D721Med (cell line): ENCODE measurements around the gene VAT1L.

Experiments
- DNase-seq: peaks from one replicate; pipeline ENCODE4 v3.0.0; 2011; ENCODE audit warnings: low spot score; ENCODE audit not compliant: insufficient read length
- FAIRE-seq: peaks from 2 replicates; lab custom pipeline; 2011; peaks lifted over from hg19 to GRCh38; lab: Jason Lieb, UNC
- TF ChIP-seq, protein P1 (sequence below): IDR thresholded peaks from 2 replicates; pipeline ENCODE4 v1.5.1; 2012; ENCODE audit warnings: mild to moderate bottlenecking, control low read depth; ENCODE audit not compliant: insufficient read depth; ENCODE audit errors: missing control alignments

The VAT1L gene

GRCh38 chr16:77868052-77868451 is 79.7 kb downstream of the VAT1L start:
- TF ChIP-seq, protein P1, sequence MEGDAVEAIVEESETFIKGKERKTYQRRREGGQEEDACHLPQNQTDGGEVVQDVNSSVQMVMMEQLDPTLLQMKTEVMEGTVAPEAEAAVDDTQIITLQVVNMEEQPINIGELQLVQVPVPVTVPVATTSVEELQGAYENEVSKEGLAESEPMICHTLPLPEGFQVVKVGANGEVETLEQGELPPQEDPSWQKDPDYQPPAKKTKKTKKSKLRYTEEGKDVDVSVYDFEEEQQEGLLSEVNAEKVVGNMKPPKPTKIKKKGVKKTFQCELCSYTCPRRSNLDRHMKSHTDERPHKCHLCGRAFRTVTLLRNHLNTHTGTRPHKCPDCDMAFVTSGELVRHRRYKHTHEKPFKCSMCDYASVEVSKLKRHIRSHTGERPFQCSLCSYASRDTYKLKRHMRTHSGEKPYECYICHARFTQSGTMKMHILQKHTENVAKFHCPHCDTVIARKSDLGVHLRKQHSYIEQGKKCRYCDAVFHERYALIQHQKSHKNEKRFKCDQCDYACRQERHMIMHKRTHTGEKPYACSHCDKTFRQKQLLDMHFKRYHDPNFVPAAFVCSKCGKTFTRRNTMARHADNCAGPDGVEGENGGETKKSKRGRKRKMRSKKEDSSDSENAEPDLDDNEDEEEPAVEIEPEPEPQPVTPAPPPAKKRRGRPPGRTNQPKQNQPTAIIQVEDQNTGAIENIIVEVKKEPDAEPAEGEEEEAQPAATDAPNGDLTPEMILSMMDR = no peak
- DNase-seq = no peak
- no peak for FAIRE-seq

GRCh38 chr16:77868478-77868877 is 80.1 kb downstream of the VAT1L start:
- FAIRE-seq = no peak
- no peak for DNase-seq
- TF ChIP-seq, protein P1 = no peak

DNA sequence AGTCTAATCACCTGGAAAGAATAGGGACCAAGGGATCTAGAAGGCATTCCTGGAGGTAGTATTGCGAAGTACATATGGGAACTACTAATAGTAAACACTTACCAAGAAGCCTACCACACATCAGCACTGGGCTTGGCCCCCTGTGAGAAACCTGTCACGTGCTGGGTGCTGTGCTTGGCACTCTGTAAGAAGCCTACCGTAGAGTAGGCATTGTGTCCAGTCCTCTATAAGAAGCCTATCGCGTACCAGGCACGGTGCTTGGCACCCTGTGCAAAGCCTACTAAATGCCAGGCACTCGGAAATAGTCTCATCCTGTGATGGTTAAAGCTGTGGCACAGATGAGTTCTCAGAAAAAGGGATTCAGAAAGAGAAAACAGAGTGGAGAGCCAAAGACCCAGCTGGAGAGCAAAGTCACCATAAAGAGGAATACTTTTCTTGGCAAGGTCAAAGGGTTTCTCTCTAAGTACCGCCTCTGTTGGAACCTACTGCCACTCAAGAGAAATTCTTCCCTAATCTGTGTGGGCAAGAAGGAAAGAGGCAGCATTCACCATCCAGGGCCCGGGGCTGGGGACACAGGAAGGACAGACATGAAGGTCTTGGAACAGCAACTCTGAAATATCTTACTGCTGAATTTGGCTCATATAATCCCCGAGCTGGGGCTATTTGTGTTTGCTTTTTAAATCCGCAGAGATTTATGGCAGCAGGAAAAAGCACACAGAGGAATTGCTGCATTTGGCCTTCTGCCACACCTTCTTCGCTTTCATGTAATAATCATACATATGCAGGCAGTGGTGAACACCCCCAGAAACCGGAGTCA is 81.8 kb downstream of the VAT1L start:
- FAIRE-seq (no peak), DNase-seq (no peak)
- TF ChIP-seq, protein P1 = no peak

DNA sequence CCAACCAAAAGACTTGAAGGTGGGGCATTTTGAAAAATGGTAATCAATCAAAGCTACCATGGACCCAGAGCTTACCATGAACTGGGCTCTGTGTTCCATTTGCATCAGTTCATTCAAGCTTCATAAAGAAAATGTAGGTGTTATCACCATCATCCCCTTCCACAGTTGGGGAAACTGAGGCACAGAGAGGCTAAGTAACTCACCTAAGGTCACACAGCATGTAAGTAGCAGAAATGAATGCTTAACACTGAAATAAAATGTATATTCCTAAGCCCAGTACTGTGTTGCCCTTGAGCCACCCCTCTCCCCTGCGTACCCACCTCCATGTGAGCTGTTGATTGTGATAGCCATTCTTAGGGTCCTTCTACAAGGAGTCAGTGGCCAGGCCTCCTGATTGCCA is 83.6 kb downstream of the VAT1L start:
- DNase-seq (no peak), FAIRE-seq (no peak)
- TF ChIP-seq, protein P1 = no peak

DNA sequence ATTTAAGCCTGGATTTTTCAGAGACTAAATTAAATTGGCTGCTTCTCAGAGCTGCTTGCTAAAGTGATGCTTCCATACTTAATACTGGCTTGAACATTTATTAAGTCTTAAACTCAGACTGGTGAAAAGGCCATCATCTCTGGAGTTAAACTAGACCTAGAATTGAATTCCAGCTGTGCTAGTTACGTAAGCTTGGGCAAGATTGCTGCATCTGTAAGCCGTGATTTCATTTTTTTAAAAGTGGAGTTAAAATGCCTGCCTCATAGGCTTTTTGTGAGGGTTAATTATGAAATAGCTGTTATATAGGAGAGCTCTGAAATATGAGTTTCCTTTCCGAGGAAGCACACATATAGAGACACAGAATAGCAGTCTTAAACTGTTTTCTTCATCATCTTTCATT is 84.7 kb downstream of the VAT1L start:
- FAIRE-seq = no peak
- TF ChIP-seq, protein P1 = no peak

GRCh38 chr16:77874347-77874746 is 86.0 kb downstream of the VAT1L start:
- DNase-seq (no peak), FAIRE-seq (no peak)
- TF ChIP-seq, protein P1 = no peak

More for the DNA sequence above, 84.7 kb downstream of the VAT1L start:
- no peak for DNase-seq

DNA sequence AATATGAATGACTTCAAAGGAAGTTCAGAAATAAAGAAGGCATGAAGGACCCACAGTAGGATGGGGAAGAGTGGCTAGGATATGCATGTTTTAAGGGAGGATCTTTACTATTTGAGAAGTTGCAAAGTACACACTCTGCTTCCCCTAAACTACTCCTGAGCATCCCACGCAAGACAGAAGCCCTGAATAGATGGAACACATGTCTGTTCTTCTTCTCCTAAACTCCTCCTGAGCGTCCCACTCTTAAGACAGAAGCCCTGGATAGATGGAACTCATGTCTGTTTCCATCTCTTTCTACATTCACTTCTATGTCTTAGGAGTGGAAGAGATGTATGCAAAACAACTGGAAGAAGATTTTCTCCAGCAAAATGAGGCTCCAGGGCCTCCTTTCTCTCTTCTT is 88.4 kb downstream of the VAT1L start:
- FAIRE-seq (no peak), DNase-seq (no peak)
- TF ChIP-seq, protein P1 = no peak
